H1 (cell line): Measurements from ENCODE around the gene CNNM3. TPM values are rescaled to one million over a fixed set of nuclear protein-coding genes. Genes with fewer than 3 reads are reported as not detected.

Source experiments
- CTCF ChIA-PET: fragments of 300-600 bp; sonication (Branson Sonifier 250); formaldehyde crosslinking; loops from one replicate; lab custom pipeline; 2021; ENCODE audit not compliant: partially characterized antibody; lab: Charles Lee
- POLR2A ChIA-PET: fragments of 300-600 bp; sonication (Branson Sonifier 250); formaldehyde crosslinking; loops from one replicate; lab custom pipeline; 2021; ENCODE audit warnings: inconsistent platforms; ENCODE audit not compliant: partially characterized antibody; lab: Charles Lee
- DNase-seq, 2 experiments: peaks; one replicate each; pipeline versions ENCODE4 v3.0.0 to v3.0.0-alpha.2; 2010 to 2022; ENCODE audit warnings: low spot score in 2 of 2, low read depth in 1 of 2, mixed read lengths in 1 of 2
- FAIRE-seq: peaks from 2 replicates; lab custom pipeline; 2011; peaks lifted over from hg19 to GRCh38; lab: Jason Lieb, UNC
- H2AFZ ChIP-seq: 2 replicates; pipeline ENCODE4 v1.8.1; 2012; ENCODE audit warnings: low read length, inconsistent platforms
- H2AK5ac ChIP-seq: 2 replicates; pipeline ENCODE4 v1.6.1; 2013; ENCODE audit warnings: low read depth, low read length
- H2BK120ac ChIP-seq: replicated peaks from 2 replicates; pipeline ENCODE3; 2013; ENCODE audit warnings: low read depth, low read length, inconsistent platforms
- H2BK12ac ChIP-seq: 2 replicates; pipeline ENCODE4 v1.6.1; 2013; ENCODE audit warnings: low read depth, low read length
- H2BK15ac ChIP-seq: 2 replicates; pipeline ENCODE4 v1.6.1; 2013; ENCODE audit warnings: low read length
- H2BK20ac ChIP-seq: 2 replicates; pipeline ENCODE4 v1.6.1; 2013; ENCODE audit warnings: low read length
- H2BK5ac ChIP-seq: 2 replicates; pipeline ENCODE4 v1.6.1; 2013; ENCODE audit warnings: low read depth, low read length
- H3K14ac ChIP-seq: 2 replicates; pipeline ENCODE4 v1.6.1; 2013; ENCODE audit warnings: inconsistent platforms; ENCODE audit not compliant: insufficient read length
- H3K18ac ChIP-seq: 2 replicates; pipeline ENCODE4 v1.6.1; 2013; ENCODE audit warnings: low read length; ENCODE audit errors: extremely low read depth
- H3K23ac ChIP-seq: 2 replicates; pipeline ENCODE4 v1.6.1; 2013; ENCODE audit warnings: inconsistent platforms; ENCODE audit not compliant: insufficient read length
- H3K23me2 ChIP-seq: 2 replicates; pipeline ENCODE4 v1.6.1; 2013; ENCODE audit warnings: low read depth, low read length
- H3K27ac ChIP-seq: 2 replicates; pipeline ENCODE4 v1.6.1; 2011; ENCODE audit warnings: low read depth, low read length, inconsistent platforms
- H3K27me3 ChIP-seq, 4 experiments: replicated peaks in 1 of 4; 1 replicate in 1 of 4; 2 replicates in 3 of 4; pipeline versions ENCODE4 v1.6.1 to v1.8.1; 2011 to 2013; ENCODE audit warnings: low read length in 3 of 4, mild to moderate bottlenecking in 3 of 4, inconsistent platforms in 2 of 4, mixed read lengths in 2 of 4, moderate library complexity in 1 of 4; ENCODE audit not compliant: control insufficient read depth in 3 of 4, insufficient read depth in 3 of 4; ENCODE audit errors: extremely low read depth in 1 of 4
- H3K36me3 ChIP-seq, 4 experiments: 2 replicates each; pipeline versions ENCODE4 v1.6.1 to v1.8.1; 2011 to 2013; ENCODE audit warnings: mild to moderate bottlenecking in 4 of 4, low read length in 3 of 4, moderate library complexity in 2 of 4, control low read depth in 1 of 4, inconsistent platforms in 1 of 4; ENCODE audit not compliant: insufficient read depth in 4 of 4, control insufficient read depth in 2 of 4
- H3K4ac ChIP-seq: replicated peaks from 2 replicates; pipeline ENCODE3; 2013; ENCODE audit warnings: low read length, low read depth, mixed read lengths, inconsistent platforms; ENCODE audit not compliant: insufficient read length
- H3K4me1 ChIP-seq, 4 experiments: replicated peaks in 1 of 4; 1 replicate in 1 of 4; 2 replicates in 3 of 4; pipeline versions ENCODE4 v1.6.1 to v1.8.1; 2011 to 2013; ENCODE audit warnings: low read length in 3 of 4, inconsistent platforms in 2 of 4, mixed read lengths in 1 of 4; ENCODE audit not compliant: insufficient read depth in 4 of 4, control insufficient read depth in 3 of 4
- H3K4me2 ChIP-seq, 2 experiments: 2 replicates each; pipeline versions ENCODE4 v1.6.1 to v1.8.1; 2011 to 2013; ENCODE audit warnings: low read depth in 2 of 2, low read length in 2 of 2, control low read depth in 1 of 2, inconsistent platforms in 1 of 2, mild to moderate bottlenecking in 1 of 2; ENCODE audit not compliant: insufficient read depth in 1 of 2
- H3K4me3 ChIP-seq, 4 experiments: fragments of 200-600, 300-600 bp in 1 of 4; sonication (generic), shearing (Covaris generic), sonication (Bioruptor Twin) in 1 of 4; 2 replicates each; pipeline versions ENCODE4 v1.5.1 to v1.8.1; 2011 to 2016; ENCODE audit warnings: low read length in 4 of 4, low read depth in 3 of 4, control low read depth in 2 of 4, inconsistent platforms in 2 of 4, mild to moderate bottlenecking in 2 of 4, mixed read lengths in 1 of 4, moderate library complexity in 1 of 4; ENCODE audit not compliant: insufficient read depth in 2 of 4; ENCODE audit errors: extremely low read depth in 1 of 4
- H3K56ac ChIP-seq: replicated peaks from 2 replicates; pipeline ENCODE3; 2013; ENCODE audit warnings: low read depth, mild to moderate bottlenecking, mixed read lengths, low read length, inconsistent platforms; ENCODE audit not compliant: insufficient read length
- H3K79me1 ChIP-seq: 2 replicates; pipeline ENCODE4 v1.6.1; 2013; ENCODE audit warnings: low read depth, low read length, control low read depth
- H3K79me2 ChIP-seq, 2 experiments: 2 replicates each; pipeline versions ENCODE4 v1.6.1 to v1.8.1; 2012 to 2013; ENCODE audit warnings: low read length in 2 of 2, mild to moderate bottlenecking in 2 of 2, inconsistent platforms in 1 of 2; ENCODE audit not compliant: insufficient read depth in 2 of 2, control insufficient read depth in 1 of 2
- H3K9ac ChIP-seq, 4 experiments: replicated peaks in 1 of 4; 1 replicate in 1 of 4; 2 replicates in 3 of 4; pipeline versions ENCODE4 v1.6.1 to v1.8.1; 2011 to 2013; ENCODE audit warnings: low read depth in 3 of 4, low read length in 3 of 4, control low read depth in 2 of 4, mild to moderate bottlenecking in 2 of 4, moderate library complexity in 2 of 4, inconsistent platforms in 1 of 4; ENCODE audit errors: extremely low read depth in 1 of 4
- H3K9me3 ChIP-seq, 2 experiments: 2 replicates each; pipeline versions ENCODE4 v1.6.1 to v1.8.1; 2012 to 2013; ENCODE audit warnings: mild to moderate bottlenecking in 2 of 2, moderate library complexity in 2 of 2, control low read depth in 1 of 2, inconsistent platforms in 1 of 2, low read depth in 1 of 2, low read length in 1 of 2, mixed read lengths in 1 of 2; ENCODE audit not compliant: insufficient read depth in 2 of 2
- H4K20me1 ChIP-seq, 2 experiments: replicated peaks in 1 of 2; 2 replicates each; pipeline versions ENCODE3 to v1.8.1; 2011 to 2013; ENCODE audit warnings: inconsistent platforms in 2 of 2, low read length in 2 of 2, mild to moderate bottlenecking in 1 of 2; ENCODE audit not compliant: insufficient read depth in 2 of 2, control insufficient read depth in 1 of 2
- H4K5ac ChIP-seq: 2 replicates; pipeline ENCODE4 v1.6.1; 2013; ENCODE audit warnings: low read length, low read depth, mixed read lengths, inconsistent platforms; ENCODE audit not compliant: insufficient read length
- H4K8ac ChIP-seq: 2 replicates; pipeline ENCODE4 v1.8.0; 2013; ENCODE audit warnings: mild to moderate bottlenecking, moderate library complexity, low read length, inconsistent platforms; ENCODE audit not compliant: insufficient read depth; ENCODE audit errors: extremely low read depth
- H4K91ac ChIP-seq: replicated peaks from 2 replicates; pipeline ENCODE3; 2013; ENCODE audit warnings: low read length, mixed read lengths, inconsistent platforms; ENCODE audit not compliant: insufficient read length
- GABPA ChIP-seq: IDR thresholded peaks from 2 replicates; pipeline ENCODE4 v1.6.1; 2011; ENCODE audit warnings: mild to moderate bottlenecking, low read length, moderate library complexity, borderline replicate concordance; ENCODE audit not compliant: insufficient read depth
- HDAC2 ChIP-seq, 2 experiments: fragments of 300-600 bp in 1 of 2; sonication (generic) in 1 of 2; IDR thresholded peaks; 2 replicates each; pipeline ENCODE4 v1.6.1; 2011 to 2012; ENCODE audit warnings: low read depth in 2 of 2, low read length in 2 of 2, mild to moderate bottlenecking in 2 of 2, moderate library complexity in 2 of 2, borderline replicate concordance in 1 of 2, inconsistent platforms in 1 of 2
- KDM5A ChIP-seq: fragments of 200-600 bp; IDR thresholded peaks from 2 replicates; pipeline ENCODE4 v1.7.1; 2012; ENCODE audit warnings: mild to moderate bottlenecking, low read length, inconsistent platforms, mixed read lengths
- NANOG ChIP-seq: IDR thresholded peaks from 2 replicates; pipeline ENCODE4 v1.6.1; 2011; ENCODE audit warnings: low read length, low read depth, mild to moderate bottlenecking, inconsistent platforms; ENCODE audit not compliant: insufficient read depth, poor library complexity, severe bottlenecking
- NRF1 ChIP-seq: IDR thresholded peaks from 2 replicates; pipeline ENCODE4 v1.6.1; 2011; ENCODE audit warnings: mild to moderate bottlenecking, low read depth, low read length, improper control_type of control experiment
- POLR2AphosphoS5 ChIP-seq: IDR thresholded peaks from 2 replicates; pipeline ENCODE4 v1.6.1; 2011; ENCODE audit warnings: low read depth, low read length
- SP1 ChIP-seq: IDR thresholded peaks from 2 replicates; pipeline ENCODE4 v1.6.1; 2011; ENCODE audit warnings: low read depth, low read length
- TAF1 ChIP-seq: IDR thresholded peaks from 2 replicates; pipeline ENCODE4 v1.6.1; 2011; ENCODE audit warnings: mild to moderate bottlenecking, low read depth, low read length
- TCF12 ChIP-seq: IDR thresholded peaks from 2 replicates; pipeline ENCODE4 v1.6.1; 2011; ENCODE audit warnings: low read depth, mild to moderate bottlenecking, low read length
- WGBS, 2 experiments: shearing (Covaris generic) in 1 of 2; methylation state at CpG; one replicate each; pipeline versions ENCODE4 v1.1.6 to v1.1.7; 2013 to 2015; ENCODE audit warnings: low lambda C conversion rate in 2 of 2, mixed read lengths in 2 of 2, inconsistent platforms in 1 of 2, low coverage in 1 of 2, missing lambda C conversion rate in 1 of 2; ENCODE audit not compliant: insufficient replicate concordance in 2 of 2, insufficient coverage in 1 of 2, insufficient read length in 1 of 2; ENCODE audit errors: extremely low coverage in 1 of 2, missing lambda C conversion rate in 1 of 2; 5-methylcytosine and 5-hydroxymethylcytosine counted together
- polyA plus RNA-seq, 7 experiments: library from polyadenylated mRNA; depleted of rRNA in 3 of 7; stranded (reverse) in 5 of 7; unstranded in 2 of 7; fragments of >200 nt in 5 of 7; fragments of 200-250 nt in 2 of 7; gene quantifications; 1 replicate in 5 of 7; 2 replicates in 1 of 7; 4 replicates in 1 of 7; pipeline versions ENCODE4 v1.2.1 to v1.2.3, GENCODE V29; 2011 to 2013; ENCODE audit warnings: missing spikeins in 2 of 7, mixed read lengths in 2 of 7
- total RNA-seq: library from RNA; stranded (reverse); fragmentation: NEBNext Ultra II Directional; extraction: Animal tissue kit (Norgen Biotek cat#: 25700); gene quantifications from 2 replicates; pipeline ENCODE4 v1.2.1, GENCODE V29; 2021

Gene CNNM3
- total and polyA plus RNA-seq, 2 of the 8 experiments (the other 6 are each of a cell fraction or from before 2014, with no cell fraction given): 29.1 to 29.2 TPM

- WGBS, 2 experiments: 94% methylated on average over 4 of the region's 4 CpGs; no CpG with 5 or more reads in 1 of the 2 experiments
- no peak overlapping the region for H2BK20ac ChIP-seq
- H2BK5ac ChIP-seq: no peak overlapping the region
- no peak overlapping the region for H2BK15ac ChIP-seq
- H3K79me1 ChIP-seq: peaks cover 3% of the 10 kb centered on the region; the same call in 1 of the 2 replicates
- no peak overlapping the region for H2BK120ac ChIP-seq
- H3K18ac ChIP-seq: no peak overlapping the region
- no peak overlapping the region for H4K5ac ChIP-seq
- no peak overlapping the region for H3K9ac ChIP-seq
- H4K91ac ChIP-seq: no peak overlapping the region
- no peak overlapping the region for H4K8ac ChIP-seq
- FAIRE-seq: no peak
- no peak overlapping the region for H2BK12ac ChIP-seq
- H3K23me2 ChIP-seq: no peaks in the 10 kb centered on the region; the same call in 1 of the 2 replicates
- no peaks in the 10 kb centered on the region for H3K79me2 ChIP-seq
- H3K27ac ChIP-seq: no peak overlapping the region
- no peak overlapping the region for H3K56ac ChIP-seq
- TF ChIP-seq NANOG (no peak), KDM5A (no peak), GABPA (no peak), POLR2AphosphoS5 (no peak), NRF1 (no peak), TAF1 (no peak), SP1 (no peak), TCF12 (no peak), HDAC2 (IDR thresholded peaks at IDR 0.05; ENCODE audit: borderline replicate concordance in 1 of 2, low read depth in 2 of 2, low read length in 2 of 2) (no peak)
- DNase-seq: no peak
- no peak overlapping the region for H3K4ac ChIP-seq
- H3K9me3 ChIP-seq: no peaks in the 10 kb centered on the region
- H3K4me3 ChIP-seq: no peak overlapping the region
- peaks cover 0 to 11% of the 10 kb centered on the region in 2 experiments for H4K20me1 ChIP-seq
- peaks cover 3 to 18% (median 14%) of the 10 kb centered on the region in 4 experiments for H3K4me1 ChIP-seq
- ChIA-PET POLR2A (interaction anchor here (1.1 kb wide), 1 partner anchor 9 kb away, joined by 8 read pairs; no protein-coding TSS in a partner anchor), CTCF (interaction anchor here (0.7 to 4.9 kb wide), 2 partner anchors 22 to 310 kb away, joined by 3 to 22 read pairs; partner anchors contain the start of gene ANKRD39)
- no peak overlapping the region for H2AFZ ChIP-seq
- H3K23ac ChIP-seq: no peak overlapping the region
- H3K36me3 ChIP-seq: peaks cover 4 to 34% (median 6%) of the 10 kb centered on the region in 4 experiments; a peak in 7 of 8 replicates
- H3K14ac ChIP-seq: no peak overlapping the region
- no peaks in the 10 kb centered on the region for H3K27me3 ChIP-seq
- no peak overlapping the region for H3K4me2 ChIP-seq
- H2AK5ac ChIP-seq: no peak overlapping the region
Measured at GRCh38 chr2:96835830-96836229, 19.8 kb downstream of the CNNM3 start.
